HG03097 (cell line): Measurements from ENCODE around the gene BTBD16.

Source experiments
- ATAC-seq: cut with Tn5 transposase; IDR thresholded peaks from one replicate; pipeline ENCODE4 v1.9.1; 2021; ENCODE audit not compliant: unreplicated experiment, low FRiP score

BTBD16 gene

DNA sequence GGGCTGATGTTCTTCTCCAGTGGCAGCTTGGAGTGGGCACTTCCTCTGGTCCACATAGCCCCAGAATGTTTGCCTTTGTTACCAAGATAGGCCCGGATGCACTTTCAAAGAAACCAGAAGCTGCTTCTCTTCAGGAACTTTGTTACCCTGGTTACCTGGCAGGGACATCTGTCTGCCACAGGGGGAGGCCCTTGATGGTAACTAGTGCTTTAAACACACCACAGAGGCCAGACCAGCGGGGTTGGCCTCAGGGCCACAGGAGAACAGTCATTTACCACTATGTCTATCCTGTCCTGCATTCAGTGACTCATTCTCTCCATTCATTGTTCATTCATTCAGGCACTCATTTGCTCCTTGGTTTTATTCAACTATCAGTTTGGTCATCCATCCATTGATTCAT is 91.5 kb downstream of the BTBD16 start:
- ATAC-seq, result no peak

- no peak for ATAC-seq
These were observed 92.2 kb downstream of the BTBD16 start for GRCh38 chr10:122363311-122363710.

DNA sequence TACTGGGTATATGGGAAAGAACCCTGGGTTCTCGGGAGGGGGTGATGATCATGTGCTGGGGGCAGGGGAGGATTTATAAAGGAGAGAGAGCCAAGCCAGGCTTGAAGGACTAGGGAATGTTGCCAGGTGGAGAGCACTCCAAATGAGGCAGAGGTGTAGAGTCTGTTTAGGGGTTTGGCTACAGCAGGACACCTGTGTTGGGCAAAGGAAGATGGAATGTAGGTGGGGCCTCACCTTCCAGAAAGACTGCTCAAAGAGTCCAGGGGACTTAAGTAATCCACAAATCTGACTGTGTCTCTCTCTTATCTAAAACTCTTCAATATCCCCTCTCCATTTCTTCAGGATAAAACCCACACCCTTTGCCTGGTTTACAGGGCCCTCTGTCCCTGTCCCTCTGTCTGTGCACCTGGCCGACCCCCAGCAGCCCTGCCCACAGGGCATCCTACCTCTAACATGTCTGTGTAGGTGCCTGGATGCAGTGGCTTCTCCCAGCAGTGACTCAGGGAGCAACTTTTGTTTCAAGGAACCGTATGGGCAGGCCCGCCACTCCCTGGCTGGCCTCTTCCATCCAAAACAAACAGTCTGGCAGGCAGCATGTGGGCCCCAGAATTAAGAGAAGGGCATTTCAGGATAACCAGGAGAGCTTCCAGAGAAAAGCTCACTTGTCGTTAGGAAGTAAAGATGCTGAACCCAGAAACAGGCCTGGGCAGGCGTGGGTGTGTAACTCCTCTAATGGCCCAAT is 92.8 kb downstream of the BTBD16 start:
- no peak for ATAC-seq

DNA sequence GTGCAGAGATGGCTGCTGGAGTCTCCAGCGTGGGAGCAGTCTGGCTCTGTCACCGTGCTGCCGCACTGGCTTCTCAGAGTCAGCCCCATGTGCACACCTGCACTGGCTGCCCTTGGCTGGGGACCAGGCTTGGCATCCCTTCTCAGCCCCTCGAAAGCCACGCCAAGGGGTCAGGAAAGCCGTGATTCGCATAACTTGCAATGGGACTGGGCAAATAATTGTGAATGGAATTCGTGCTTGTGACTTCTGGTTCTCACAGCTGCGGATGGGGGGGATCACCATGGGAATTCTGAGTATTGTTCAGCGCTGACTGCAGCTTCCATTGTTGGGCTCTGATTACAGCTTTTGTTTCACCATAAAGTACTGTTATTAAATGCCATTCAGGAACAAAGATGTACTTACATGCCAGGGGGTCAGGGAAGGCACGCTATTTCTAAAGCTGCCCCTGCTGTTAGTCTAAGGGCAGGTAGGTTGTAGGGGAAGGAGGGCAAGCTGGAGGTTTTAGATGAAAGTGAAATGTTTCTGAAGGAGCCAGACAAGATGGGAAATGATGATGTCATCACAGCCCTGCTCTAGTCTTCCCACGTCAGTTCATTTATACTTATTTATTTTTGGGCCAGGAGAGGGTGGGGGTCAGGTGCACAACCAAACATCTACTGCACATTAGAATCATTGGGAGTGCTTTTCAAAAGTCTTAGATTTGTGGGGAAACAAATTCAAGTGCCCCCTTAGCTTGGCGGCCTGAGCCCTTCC is 97.6 kb downstream of the BTBD16 start:
- ATAC-seq, result no peak

DNA sequence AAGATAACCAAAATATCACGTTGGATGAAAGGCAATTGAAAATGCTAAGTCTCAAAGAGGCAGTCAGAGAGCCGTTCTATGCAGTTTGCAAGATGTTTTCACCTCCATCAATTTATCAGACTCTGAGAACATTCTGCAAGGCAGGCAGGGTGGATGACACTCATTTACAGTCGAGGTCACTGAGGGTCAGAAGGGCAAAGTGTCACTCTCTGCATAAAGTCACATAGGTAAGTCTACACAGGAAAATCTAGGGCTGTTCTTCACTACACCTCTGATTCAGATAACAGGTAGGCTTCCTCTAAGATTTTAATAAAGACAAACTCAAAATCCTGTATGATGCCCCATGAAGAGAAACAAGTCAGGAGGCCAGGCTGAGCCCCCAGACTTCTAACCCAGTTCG is 102.0 kb downstream of the BTBD16 start:
- no peak for ATAC-seq

GRCh38 chr10:122373721-122374120 is 102.6 kb downstream of the BTBD16 start:
- no peak for ATAC-seq

DNA sequence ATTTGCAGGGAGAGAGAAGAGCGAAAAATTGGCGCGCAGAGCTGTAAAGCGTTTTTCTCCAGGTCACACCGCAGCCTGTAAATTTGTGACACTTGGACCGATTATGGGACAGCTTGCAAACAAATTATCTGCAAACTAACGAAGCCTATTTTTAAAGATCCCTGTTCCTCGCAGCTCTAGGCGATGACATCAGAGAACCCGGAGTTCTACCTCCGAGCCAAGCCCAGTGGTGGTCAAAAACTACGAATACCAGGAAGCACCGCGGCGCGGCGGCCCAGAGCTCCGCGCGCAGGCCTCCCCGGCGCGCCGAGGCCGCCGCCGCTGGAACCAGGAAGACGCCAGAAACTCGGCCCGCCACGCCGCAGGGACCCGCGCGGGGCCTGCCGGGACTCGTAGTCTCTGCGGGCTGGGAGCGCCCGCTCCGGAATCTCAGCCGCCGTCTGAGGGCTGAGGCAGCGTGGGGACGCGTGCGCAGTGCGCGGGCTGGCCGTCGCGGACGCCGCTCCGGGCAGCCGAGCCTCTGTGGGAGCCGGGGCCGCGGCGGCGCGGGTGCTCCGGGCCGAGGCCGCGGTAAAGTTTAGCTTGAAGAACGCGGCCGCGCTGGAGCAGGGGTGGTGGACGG is 103.3 kb downstream of the BTBD16 start, which contains the start of gene PLEKHA1:
PLEKHA1 (plus strand) TSS at position 472 of the 622 bp plus-strand sequence. CDS start 18,493 bp downstream, outside the sequence.
- ATAC-seq, result peak; percentile 90

GRCh38 chr10:122374859-122375678 is 104.0 kb downstream of the BTBD16 start:
- peak; percentile 47 for ATAC-seq

GRCh38 chr10:122375679-122376160 is 104.6 kb downstream of the BTBD16 start:
- ATAC-seq, result no peak

GRCh38 chr10:122376364-122376961 is 105.4 kb downstream of the BTBD16 start:
- no peak for ATAC-seq

DNA sequence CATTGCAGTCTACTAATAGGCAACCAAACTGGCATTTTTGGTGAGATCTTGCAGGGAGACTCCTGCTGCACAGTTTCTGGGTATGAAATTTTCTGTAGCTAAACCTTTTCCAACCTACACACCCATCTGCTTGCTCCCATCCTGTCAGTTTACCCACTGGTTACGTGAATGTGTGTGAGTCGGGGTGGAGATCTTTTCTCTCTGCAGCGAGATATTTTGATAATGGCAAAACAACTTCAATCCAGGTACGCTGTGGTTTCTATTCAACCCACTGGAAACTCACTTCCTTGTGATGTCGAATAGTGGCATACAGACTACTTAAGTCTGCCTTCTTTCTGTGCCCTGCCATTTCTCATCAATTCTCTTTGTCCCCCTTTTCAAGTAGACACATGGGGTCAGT is 107.9 kb downstream of the BTBD16 start:
- no peak for ATAC-seq

- no peak for ATAC-seq
These were observed 108.4 kb downstream of the BTBD16 start for GRCh38 chr10:122379537-122379936.

DNA sequence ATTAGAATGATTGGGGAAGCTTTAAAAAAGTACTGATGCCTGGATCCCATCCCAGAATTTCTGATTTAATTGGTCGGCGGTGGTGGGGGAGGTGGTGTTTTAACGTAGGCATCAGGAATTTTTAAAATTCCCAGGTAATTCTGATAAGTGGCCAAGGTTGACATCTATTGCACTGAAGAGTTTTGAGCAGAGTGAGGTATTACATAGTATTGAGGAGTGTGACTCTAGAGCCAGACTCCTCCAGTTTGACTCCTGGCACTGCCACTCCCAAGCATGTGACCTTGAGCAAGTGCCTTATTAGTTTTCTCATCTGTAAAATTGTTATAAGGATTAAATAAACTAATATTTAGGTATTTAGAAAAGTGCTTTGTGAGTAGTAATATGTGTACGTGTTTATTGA is 109.6 kb downstream of the BTBD16 start:
- no peak for ATAC-seq

DNA sequence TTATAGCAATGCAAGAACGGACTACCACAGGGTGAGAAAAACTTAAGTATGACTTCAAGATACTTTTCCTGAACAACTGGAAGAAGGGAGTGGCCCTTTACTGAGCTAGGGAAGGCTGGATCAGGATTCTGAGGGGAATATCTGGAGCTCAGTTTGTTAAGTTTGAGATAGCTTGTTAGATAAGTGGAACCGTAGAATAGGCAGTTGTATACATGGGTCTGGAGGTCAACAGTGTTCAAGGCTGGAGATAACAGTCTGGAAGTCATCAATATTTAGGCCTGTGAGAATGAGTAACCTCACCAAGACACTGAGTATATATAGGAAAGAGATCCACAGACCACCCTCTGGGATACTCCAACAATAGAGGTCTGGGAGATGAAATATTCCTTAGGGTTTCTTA is 110.6 kb downstream of the BTBD16 start:
- no peak for ATAC-seq

GRCh38 chr10:122386514-122386913 is 115.4 kb downstream of the BTBD16 start:
- ATAC-seq, result no peak

DNA sequence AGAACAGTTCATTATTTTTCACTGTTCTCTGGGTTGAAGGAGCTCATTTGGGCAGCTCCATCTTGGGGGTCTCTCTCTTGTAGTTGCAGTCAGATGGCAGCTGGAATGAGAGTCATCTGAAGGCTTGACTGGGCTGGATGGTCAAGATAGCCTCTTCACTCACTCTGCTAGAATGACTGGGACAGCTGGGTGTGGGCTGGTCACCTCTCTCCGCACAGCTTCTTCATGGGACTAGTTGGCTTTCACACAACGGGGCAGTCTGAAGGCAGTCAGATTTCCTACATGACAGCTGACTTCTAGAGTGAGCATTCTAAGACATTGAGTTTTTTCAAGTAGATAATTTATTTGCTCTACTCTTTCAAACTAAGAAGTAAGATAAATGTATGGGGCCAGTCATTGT is 116.5 kb downstream of the BTBD16 start:
- no peak for ATAC-seq
